ENCODE measurements around the gene DUSP22. TPM values are rescaled to one million over a fixed set of nuclear protein-coding genes. Genes with fewer than 3 reads are reported as not detected.

DUSP22 gene
- total RNA-seq, 1 donor from 2014 or later: 48.0 TPM

DNA sequence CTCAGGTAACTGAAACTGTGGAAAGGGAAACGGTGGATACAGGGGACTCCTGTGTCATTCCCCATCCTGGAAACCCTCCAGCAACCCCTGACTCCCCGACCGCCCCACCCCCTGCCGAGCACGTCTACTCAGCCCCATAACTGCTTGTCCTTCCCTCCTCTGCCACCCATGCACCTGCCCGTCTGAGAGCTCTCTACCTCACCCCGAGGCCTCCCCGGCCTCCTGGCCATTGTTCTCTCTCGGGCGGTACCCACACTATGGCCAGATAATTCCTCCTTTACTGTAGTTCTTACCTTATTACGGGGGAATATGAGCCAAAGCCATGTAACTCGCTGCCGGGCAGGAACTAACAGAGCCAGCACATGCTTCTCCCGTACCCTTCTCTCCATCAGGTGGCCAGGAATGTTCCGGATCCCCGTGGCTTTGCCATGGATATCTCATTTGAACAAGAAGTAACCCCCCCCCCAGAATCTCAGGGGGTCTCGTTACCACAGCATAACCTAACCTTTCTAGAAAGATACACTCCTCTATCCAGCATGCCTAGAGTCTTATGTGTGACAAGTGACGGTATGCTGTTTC is 94.5 kb downstream of the DUSP22 start:
- intact Hi-C loops (cut with micrococcal nuclease): no loop called here
- no peaks in the 10 kb centered on the region for H3K36me3 ChIP-seq
- H3K4me1 ChIP-seq: peaks cover 12% of the 10 kb centered on the region
- H3K27ac ChIP-seq (replicated peaks): no peak overlapping the region
- DNase-seq: no peak
- TF ChIP-seq, protein P1, sequence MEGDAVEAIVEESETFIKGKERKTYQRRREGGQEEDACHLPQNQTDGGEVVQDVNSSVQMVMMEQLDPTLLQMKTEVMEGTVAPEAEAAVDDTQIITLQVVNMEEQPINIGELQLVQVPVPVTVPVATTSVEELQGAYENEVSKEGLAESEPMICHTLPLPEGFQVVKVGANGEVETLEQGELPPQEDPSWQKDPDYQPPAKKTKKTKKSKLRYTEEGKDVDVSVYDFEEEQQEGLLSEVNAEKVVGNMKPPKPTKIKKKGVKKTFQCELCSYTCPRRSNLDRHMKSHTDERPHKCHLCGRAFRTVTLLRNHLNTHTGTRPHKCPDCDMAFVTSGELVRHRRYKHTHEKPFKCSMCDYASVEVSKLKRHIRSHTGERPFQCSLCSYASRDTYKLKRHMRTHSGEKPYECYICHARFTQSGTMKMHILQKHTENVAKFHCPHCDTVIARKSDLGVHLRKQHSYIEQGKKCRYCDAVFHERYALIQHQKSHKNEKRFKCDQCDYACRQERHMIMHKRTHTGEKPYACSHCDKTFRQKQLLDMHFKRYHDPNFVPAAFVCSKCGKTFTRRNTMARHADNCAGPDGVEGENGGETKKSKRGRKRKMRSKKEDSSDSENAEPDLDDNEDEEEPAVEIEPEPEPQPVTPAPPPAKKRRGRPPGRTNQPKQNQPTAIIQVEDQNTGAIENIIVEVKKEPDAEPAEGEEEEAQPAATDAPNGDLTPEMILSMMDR (IDR thresholded peaks at IDR 0.05; ENCODE audit: borderline replicate concordance): no peak
- no peak overlapping the region for H3K4me3 ChIP-seq
- no peaks in the 10 kb centered on the region for H3K9me3 ChIP-seq (replicated peaks)
- H3K27me3 ChIP-seq (ENCODE audit: low read depth): peaks cover 98% of the 10 kb centered on the region

DNA sequence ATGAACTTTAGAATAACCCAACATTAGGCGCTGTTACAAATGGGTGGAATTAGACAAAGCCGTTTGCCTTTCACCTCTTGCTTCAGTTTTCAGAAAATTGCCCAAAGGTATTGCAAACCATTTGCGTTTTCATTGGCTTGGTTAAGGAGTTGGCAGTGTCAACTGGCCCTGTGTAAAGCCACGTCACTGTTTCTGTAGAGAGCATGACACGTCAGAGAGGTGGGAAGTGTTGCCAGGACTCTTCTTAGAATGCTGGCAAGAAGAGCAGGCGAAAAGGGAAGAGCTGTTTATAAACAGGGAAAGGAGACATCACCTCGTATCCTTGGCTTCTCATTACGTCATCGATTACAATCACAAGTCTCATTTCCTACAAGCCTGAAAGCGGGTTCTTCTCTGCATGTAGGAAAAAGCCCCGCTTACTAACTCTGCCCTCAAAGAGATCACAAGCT is 95.0 kb downstream of the DUSP22 start:
- no peak overlapping the region for H3K4me3 ChIP-seq
- peaks cover 17% of the 10 kb centered on the region for H3K4me1 ChIP-seq
- intact Hi-C loops (cut with micrococcal nuclease): no loop called here
- no peak overlapping the region for H3K27ac ChIP-seq (replicated peaks)
- H3K9me3 ChIP-seq (replicated peaks): no peaks in the 10 kb centered on the region
- TF ChIP-seq, protein P1 (IDR thresholded peaks at IDR 0.05; ENCODE audit: borderline replicate concordance): no peak
- no peaks in the 10 kb centered on the region for H3K36me3 ChIP-seq
- H3K27me3 ChIP-seq (ENCODE audit: low read depth): peaks cover 98% of the 10 kb centered on the region
- no peak for DNase-seq

DNA sequence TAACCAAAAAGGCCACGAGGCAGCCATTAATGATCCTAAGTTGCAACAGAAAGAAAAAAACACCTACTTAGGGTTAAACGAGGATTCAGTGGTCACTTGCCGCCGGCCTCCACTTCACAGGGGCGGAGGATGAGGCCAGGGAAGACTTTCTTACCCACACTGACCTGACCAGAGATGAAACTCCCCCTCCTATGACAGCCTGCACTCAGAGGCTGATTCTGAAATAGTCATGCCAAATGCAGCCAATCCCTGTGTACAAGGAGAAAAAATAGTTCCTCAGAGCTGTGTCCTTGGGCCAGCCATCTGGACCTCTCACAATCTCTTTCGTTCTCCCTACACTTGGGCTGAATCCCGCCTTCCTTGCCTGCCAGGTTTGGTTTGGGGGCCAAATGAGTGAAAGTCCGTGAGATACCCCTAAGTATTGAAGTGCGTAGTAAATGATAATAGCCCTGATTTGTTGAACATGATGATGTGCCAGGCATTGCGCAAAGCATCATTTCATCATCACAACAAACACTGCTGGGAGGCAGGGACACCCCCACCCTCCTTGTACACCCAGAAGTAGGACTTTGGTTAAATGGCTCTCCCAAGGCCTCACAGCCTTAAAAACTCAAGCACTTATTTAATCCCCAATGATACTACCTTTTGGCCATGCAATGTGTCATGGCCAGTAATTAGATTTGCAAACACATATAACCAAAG is 96.1 kb downstream of the DUSP22 start:
- Histone ChIP-seq H3K4me3 (no peak overlapping the region), H3K9me3 (replicated peaks) (no peaks in the 10 kb centered on the region), H3K27ac (replicated peaks) (no peak overlapping the region), H3K27me3 (ENCODE audit: low read depth) (peaks cover 100% of the 10 kb centered on the region), H3K36me3 (no peaks in the 10 kb centered on the region), H3K4me1 (peaks cover 28% of the 10 kb centered on the region)
- intact Hi-C loops (cut with micrococcal nuclease): no loop called here
- TF ChIP-seq, protein P1 (IDR thresholded peaks at IDR 0.05; ENCODE audit: borderline replicate concordance): no peak
- no peak for DNase-seq

DNA sequence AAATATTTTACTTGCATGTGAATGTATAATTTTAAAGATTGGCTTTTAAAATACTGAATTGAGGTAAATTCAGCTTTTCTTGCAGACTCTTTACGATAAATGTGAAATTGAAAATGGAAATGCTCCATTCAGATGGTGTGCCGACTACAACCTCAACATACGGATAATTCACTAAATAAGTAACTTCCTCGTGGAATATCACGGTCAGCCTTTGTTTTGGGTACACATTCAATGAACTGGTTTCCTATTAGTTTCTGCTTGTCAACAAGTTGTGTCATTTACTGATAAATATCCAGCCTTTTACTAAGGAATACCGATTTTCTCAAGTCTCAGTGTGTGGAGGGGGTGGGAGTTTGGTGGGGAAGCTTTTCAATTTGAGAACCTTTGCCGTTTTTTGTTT is 96.9 kb downstream of the DUSP22 start:
- Histone ChIP-seq H3K4me1 (peaks cover 32% of the 10 kb centered on the region), H3K9me3 (replicated peaks) (no peaks in the 10 kb centered on the region), H3K27ac (replicated peaks) (no peak overlapping the region), H3K27me3 (ENCODE audit: low read depth) (peaks cover 100% of the 10 kb centered on the region), H3K4me3 (no peak overlapping the region), H3K36me3 (no peaks in the 10 kb centered on the region)
- DNase-seq: no peak
- intact Hi-C loops (cut with micrococcal nuclease): no loop called here
- TF ChIP-seq, protein P1 (IDR thresholded peaks at IDR 0.05; ENCODE audit: borderline replicate concordance): no peak

DNA sequence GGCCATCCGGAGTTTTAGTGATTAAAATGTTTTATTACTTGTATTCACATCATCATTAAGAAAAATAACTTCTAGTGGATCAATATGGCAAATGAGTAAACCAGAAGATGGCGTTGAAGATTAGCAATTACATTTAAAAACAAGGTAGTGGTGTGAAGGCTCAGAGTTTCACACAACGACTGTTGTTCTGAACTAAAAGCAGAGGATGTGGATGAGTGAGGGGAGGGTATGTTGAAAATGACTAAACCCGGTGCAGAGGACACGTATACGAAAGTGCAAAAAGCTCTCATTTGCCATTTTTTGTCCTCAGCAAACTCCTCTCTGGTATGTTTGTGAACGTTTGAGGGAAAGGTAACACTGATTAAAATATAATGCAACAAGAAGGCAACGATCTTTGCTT is 97.3 kb downstream of the DUSP22 start:
- H3K36me3 ChIP-seq: no peaks in the 10 kb centered on the region
- no peak overlapping the region for H3K27ac ChIP-seq (replicated peaks)
- intact Hi-C loops (cut with micrococcal nuclease): no loop called here
- peaks cover 100% of the 10 kb centered on the region for H3K27me3 ChIP-seq (ENCODE audit: low read depth)
- H3K4me1 ChIP-seq: peaks cover 32% of the 10 kb centered on the region
- no peak for DNase-seq
- H3K9me3 ChIP-seq (replicated peaks): no peaks in the 10 kb centered on the region
- TF ChIP-seq, protein P1 (IDR thresholded peaks at IDR 0.05; ENCODE audit: borderline replicate concordance): no peak
- no peak overlapping the region for H3K4me3 ChIP-seq
